Lower leg skin (tissue), 4 donors: ENCODE measurements around the gene TXNRD2. TPM values are rescaled to one million over a fixed set of nuclear protein-coding genes. Genes with fewer than 3 reads are reported as not detected.
A peak's percentile ranks its signal among the peaks of the same experiment; 100 is the strongest.
"Not testable (repeated sequence)": the region's sequence is repeated elsewhere in the genome, so short reads cannot be mapped to it uniquely, and the experiment has no call there.

Experiments used
- DNase-seq, 2 donors: peaks; one replicate each; pipeline ENCODE4 v3.0.0-alpha.2; 2019; ENCODE audit warnings: low spot score in 2 of 2
- H3K4me3 ChIP-seq: fragments of 200-600 bp; sonication (generic); 2 replicates; pipeline ENCODE4 v1.5.1; 2017; ENCODE audit warnings: mild to moderate bottlenecking, low read depth; ENCODE audit not compliant: poor library complexity, severe bottlenecking
- POLR2A ChIP-seq, 2 donors: fragments of 450-650 bp; IDR thresholded peaks; one replicate each; pipeline ENCODE4 v1.6.1; 2016 to 2017; ENCODE audit warnings: antibody characterized with exemption in 2 of 2, mild to moderate bottlenecking in 1 of 2, moderate library complexity in 1 of 2
- WGBS, 2 donors: methylation state at CpG; one replicate each; pipeline ENCODE4 v1.1.5; 2018; 5-methylcytosine and 5-hydroxymethylcytosine counted together
- intact Hi-C: fragments of 100-400 bp; cut with DNase I; formaldehyde crosslinking; loops from one replicate; pipeline ENCODE4 v1.15.0; 2023; ENCODE audit warnings: low total_unique reads
- total RNA-seq, 4 donors: library from RNA; depleted of rRNA; stranded (reverse); fragments of >200 nt; gene quantifications; one replicate each; pipeline ENCODE4 v1.1.0, GENCODE V29; 2016
- TF ChIP-seq, protein P1 (sequence below), 3 donors: fragments of 450-650 bp; IDR thresholded peaks; one replicate each; pipeline ENCODE4 v1.5.1; 2016; ENCODE audit warnings: antibody characterized with exemption in 3 of 3, mild to moderate bottlenecking in 3 of 3, moderate library complexity in 2 of 3

The TXNRD2 gene
- total RNA-seq, 4 donors from 2014 or later = 10.9 to 16.8 (median 15.2) TPM

DNA sequence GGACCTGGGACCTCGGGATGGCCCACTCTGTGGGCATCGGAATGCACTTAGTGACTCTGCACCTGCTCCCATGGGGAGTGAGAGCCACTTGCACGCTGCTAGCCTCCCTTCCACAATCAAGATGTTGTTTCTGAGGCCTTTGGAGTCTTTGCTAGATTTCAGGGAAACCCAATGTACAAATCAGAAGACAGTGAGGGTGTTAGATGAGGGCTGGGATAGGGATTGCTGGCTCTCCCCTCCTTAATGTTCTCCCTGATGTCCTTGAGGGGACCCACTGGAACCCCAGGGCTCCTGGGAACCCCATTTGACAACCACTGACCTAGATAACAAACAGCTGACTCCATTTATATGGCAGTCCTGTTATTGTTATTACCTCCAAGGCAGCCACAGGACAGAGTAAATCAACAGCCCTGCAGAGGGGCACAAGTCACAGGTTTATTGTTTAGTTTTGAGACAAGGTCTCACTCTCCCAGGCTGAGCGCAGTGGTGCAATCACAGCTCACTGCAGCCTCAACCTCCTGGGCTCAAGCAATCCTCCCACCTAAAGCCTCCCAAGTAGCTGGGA lies 31.4 kb downstream of the TXNRD2 start:
- DNase-seq = no peak
- TF ChIP-seq POLR2A (IDR thresholded peaks at IDR 0.05) = no peak
- TF ChIP-seq, protein P1, sequence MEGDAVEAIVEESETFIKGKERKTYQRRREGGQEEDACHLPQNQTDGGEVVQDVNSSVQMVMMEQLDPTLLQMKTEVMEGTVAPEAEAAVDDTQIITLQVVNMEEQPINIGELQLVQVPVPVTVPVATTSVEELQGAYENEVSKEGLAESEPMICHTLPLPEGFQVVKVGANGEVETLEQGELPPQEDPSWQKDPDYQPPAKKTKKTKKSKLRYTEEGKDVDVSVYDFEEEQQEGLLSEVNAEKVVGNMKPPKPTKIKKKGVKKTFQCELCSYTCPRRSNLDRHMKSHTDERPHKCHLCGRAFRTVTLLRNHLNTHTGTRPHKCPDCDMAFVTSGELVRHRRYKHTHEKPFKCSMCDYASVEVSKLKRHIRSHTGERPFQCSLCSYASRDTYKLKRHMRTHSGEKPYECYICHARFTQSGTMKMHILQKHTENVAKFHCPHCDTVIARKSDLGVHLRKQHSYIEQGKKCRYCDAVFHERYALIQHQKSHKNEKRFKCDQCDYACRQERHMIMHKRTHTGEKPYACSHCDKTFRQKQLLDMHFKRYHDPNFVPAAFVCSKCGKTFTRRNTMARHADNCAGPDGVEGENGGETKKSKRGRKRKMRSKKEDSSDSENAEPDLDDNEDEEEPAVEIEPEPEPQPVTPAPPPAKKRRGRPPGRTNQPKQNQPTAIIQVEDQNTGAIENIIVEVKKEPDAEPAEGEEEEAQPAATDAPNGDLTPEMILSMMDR (IDR thresholded peaks at IDR 0.05) = no peak
- intact Hi-C loops = no loop called here
- 39 to 46% methylated on average over 3 to 4 of the region's 4 CpGs for WGBS, 2 donors
- no peak overlapping the region for H3K4me3 ChIP-seq

GRCh38 chr22:19909350-19910179 lies 32.1 kb downstream of the TXNRD2 start:
- no peak overlapping the region for H3K4me3 ChIP-seq
- intact Hi-C loops = no loop called here
- TF ChIP-seq, protein P1 (IDR thresholded peaks at IDR 0.05) = peak in 1 of 3 donors; percentile 79
- TF ChIP-seq POLR2A (IDR thresholded peaks at IDR 0.05) = no peak
- WGBS, 2 donors = 35 to 40% methylated on average over 6 of the region's 6 CpGs
- DNase-seq = peak; percentile 81 to 97

GRCh38 chr22:19907902-19908301 lies 33.7 kb downstream of the TXNRD2 start:
- 94 to 95% methylated on average over 13 to 15 of the region's 16 CpGs for WGBS, 2 donors
- DNase-seq, H3K4me3 ChIP-seq, intact Hi-C loops: not testable (repeated sequence)

- intact Hi-C loops, DNase-seq, H3K4me3 ChIP-seq: not testable (repeated sequence)
- 93 to 94% methylated on average over 25 of the region's 25 CpGs for WGBS, 2 donors
These were observed 34.8 kb downstream of the TXNRD2 start for GRCh38 chr22:19906864-19907263.

DNA sequence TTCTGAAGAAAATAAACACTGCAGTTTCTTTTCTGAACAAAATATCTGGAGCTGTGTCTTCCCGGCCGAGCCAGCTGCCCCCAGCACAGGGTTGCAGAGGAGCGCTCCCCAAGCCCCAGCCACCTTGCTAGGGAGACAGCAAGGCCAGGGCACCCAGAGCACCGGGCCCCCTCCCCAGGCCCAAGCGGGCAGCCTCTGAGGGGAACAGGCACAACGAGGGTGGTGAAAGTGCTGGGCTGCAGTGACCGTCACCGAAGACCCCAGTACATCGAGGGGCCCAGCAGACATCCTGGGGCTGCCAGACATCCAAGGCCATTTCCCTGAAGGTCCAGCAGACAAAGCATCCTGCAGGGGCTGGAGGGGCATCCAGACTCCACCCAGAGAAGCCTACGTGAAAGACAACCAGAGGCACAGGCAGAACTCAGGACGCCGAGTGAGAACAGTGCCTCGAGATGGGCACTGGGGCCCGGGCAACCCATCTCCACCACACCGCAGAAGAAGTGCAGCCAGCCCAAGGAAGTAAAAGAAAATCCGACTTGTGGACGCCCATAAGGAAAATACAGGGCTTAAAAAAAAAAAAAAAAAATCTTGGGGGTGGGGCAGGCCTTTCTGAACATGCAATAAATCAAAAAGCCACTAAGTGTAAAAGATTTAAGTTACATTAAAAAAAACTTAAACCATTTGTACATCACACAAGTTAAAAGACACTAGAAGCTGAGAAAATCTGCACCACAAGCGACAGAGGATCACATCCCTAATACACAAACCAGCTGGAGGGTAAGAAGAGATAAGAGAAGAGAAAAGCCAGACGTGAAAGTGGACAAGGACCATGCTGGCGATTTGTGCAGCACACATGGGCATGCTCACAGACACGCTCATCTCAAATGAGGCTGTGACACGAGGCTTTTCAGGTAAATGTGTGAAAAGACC lies 36.0 kb downstream of the TXNRD2 start:
- 87 to 89% methylated on average over 20 to 22 of the region's 22 CpGs for WGBS, 2 donors
- no peak overlapping the region for H3K4me3 ChIP-seq
- intact Hi-C loops = no loop called here
- DNase-seq = no peak
- TF ChIP-seq, protein P1 (IDR thresholded peaks at IDR 0.05) = no peak
- TF ChIP-seq POLR2A (IDR thresholded peaks at IDR 0.05) = no peak

- H3K4me3 ChIP-seq = no peak overlapping the region
- DNase-seq = no peak
- 85 to 88% methylated on average over 7 of the region's 7 CpGs for WGBS, 2 donors
- TF ChIP-seq, protein P1 (IDR thresholded peaks at IDR 0.05) = no peak
- TF ChIP-seq POLR2A (IDR thresholded peaks at IDR 0.05) = no peak
- intact Hi-C loops = no loop called here
These were observed 36.7 kb downstream of the TXNRD2 start for GRCh38 chr22:19904935-19905334.
